GM21619 (cell line): ENCODE results near the gene F2RL3.
"Not testable (repeated sequence)": the region's sequence is repeated elsewhere in the genome, so short reads cannot be mapped to it uniquely, and the experiment has no call there.

Experiments used
- ATAC-seq: cut with Tn5 transposase; IDR thresholded peaks from one replicate; pipeline ENCODE4 v1.9.1; 2021; ENCODE audit not compliant: unreplicated experiment

Gene F2RL3

GRCh38 chr19:16874250-16874977 lies 14.4 kb upstream of the F2RL3 start:
- no peak for ATAC-seq

DNA sequence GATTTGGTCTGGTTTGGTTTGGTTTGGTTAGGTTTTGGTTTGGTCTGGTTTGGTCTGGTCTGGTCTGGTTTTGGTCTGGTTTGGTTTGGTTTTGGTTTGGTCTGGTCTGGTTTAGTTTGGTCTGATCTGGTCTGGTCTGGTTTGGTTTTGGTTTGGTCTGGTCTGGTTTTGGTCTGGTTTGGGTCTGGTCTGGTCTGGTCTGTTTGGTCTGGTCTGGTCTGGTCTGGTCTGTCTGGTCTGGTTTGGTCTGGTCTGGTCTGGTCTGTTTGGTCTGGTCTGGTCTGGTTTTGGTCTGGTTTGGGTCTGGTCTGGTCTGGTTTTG lies 13.9 kb upstream of the F2RL3 start:
- not testable (repeated sequence) for ATAC-seq

DNA sequence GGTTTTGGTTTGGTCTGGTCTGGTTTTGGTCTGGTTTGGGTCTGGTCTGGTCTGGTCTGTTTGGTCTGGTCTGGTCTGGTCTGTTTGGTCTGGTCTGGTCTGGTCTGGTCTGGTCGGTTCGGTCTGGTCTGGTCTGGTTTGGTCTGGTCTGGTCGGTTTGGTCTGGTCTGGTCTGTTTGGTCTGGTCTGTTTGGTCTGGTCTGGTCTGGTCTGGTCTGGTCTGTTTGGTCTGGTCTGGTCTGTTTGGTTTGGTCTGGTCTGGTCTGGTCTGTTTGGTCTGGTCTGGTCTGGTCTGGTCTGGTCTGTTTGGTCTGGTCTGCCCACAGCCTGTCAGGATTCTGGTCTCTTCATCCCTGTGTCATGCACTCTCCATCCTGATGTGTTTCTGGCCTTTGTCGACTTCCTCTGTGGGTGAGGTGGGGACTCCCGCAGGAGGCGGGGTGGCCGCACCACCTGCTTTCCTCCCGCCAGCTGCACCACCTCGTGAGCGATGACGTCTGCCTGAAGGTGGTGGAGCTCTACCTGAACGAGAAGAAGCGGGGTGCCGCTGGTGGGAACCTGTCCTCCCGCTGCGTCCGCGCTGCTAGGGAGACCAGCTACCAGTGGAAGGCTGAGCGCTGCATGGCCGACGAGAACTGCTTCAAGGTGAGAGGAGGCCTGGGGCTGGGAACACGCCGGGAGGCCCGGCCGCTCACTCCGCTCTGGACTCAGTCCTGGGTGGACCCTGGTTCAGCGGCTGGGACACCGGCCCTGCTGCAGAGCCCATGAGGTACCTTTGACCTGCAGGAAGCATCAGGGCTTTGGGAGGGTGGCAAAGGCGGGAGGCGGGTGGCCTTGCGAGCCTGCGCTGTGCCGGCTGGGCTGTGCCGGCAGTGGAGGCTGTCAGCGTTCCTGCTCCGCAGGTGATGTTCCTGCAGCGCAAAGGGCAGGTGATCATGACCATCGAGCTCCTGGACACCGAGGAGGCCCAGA lies 12.9 kb upstream of the F2RL3 start:
- no peak for ATAC-seq

- no peak for ATAC-seq
These were observed 11.9 kb upstream of the F2RL3 start for GRCh38 chr19:16876904-16877361.

DNA sequence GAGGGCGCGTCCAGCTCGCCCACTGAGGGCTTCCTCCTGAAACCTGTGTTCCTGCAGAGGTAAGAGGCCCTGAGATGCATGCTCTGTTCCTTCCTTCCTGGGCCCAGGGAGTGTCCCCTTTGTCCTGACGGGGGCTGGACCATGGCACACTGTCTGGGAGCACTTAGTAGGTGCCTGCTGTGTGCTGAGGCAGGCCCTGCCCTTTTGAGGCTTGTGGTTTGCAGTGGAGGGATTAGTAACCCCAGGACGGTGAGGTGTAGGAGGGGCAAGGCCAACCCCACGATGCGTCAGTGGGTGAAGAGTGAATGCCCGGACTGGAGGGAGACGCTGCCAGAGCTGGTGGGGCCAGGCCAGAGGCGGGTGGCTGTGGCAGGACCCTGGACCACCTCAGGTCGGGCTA lies 11.2 kb upstream of the F2RL3 start:
- ATAC-seq, result no peak

DNA sequence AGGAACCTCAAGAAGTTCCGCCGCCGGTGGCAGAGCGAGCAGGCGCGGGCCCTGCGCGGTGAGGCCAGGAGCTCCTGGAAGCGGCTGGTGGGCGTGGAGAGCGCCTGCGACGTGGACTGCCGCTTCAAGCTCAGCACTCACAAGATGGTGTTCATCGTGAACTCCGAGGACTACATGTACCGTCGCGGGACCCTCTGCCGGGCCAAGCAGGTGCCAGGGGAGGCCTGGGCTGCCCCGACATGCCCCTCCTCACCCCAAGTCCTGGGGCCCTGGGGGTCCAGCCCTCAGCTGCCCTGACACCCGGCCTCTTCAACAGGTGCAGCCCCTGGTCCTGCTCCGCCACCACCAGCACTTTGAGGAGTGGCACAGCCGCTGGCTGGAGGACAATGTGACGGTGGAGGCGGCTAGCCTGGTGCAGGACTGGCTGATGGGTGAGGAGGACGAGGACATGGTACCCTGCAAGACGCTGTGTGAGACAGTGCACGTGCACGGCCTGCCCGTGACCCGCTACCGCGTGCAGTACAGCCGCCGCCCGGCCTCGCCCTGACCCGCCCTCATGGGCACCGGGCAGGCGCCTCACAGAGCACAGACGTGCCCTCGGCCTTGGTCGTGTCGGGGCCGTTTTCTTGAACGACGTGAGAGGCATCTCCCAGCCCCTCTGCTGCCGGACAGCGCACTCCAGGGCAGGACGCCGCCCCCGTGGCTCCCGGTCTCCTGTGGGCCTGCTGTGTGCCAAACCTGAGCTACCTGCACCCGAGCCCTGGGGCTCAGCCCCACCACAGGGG lies 10.4 kb upstream of the F2RL3 start:
- ATAC-seq, result no peak

- ATAC-seq, result no peak
These were observed 7.8 kb upstream of the F2RL3 start for GRCh38 chr19:16880884-16881554.

DNA sequence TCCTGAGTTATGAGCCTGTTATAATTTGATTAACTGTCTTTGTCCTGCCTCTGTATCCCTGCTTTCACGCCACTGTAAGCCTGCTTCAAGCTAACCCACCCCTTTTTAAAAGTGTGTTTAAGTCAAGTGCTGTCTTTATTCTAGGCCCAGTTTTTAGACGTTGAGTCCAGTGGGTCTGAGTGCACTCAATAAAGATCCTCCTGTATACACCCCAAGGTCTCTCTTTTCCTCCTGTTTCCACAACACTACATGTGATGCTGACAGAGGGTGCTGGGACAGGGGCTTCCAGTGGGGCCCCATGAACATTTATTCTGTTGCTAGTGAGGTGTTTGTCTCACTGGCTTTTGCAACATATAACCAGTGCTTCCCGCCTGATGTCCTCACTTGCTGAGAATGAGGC lies 6.7 kb upstream of the F2RL3 start:
- no peak for ATAC-seq

- ATAC-seq, result no peak
These were observed 5.3 kb upstream of the F2RL3 start for GRCh38 chr19:16883522-16883921.

DNA sequence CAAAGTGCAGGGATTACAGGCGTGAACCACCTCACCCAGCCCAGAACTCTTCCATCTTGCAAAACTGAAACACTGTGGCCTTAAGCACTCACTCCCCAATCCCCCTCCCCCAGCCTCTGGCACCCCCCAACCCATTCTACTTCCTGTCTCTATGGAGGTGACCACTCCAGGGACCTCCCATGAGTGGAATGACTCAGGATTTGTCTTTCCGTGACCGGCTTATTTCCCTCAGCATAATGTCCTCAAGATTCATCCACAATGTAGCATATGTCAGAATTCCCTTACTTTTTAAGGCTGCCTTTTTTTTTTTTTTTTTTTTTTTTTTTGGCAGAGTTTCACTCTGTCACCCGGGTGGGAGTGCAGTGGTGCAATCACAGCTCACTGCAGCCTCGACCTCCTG lies 3.6 kb upstream of the F2RL3 start:
- no peak for ATAC-seq

- ATAC-seq, result no peak
These were observed 2.4 kb upstream of the F2RL3 start for GRCh38 chr19:16886305-16886880.

GRCh38 chr19:16887353-16888265 lies 1.2 kb upstream of the F2RL3 start:
- no peak for ATAC-seq

DNA sequence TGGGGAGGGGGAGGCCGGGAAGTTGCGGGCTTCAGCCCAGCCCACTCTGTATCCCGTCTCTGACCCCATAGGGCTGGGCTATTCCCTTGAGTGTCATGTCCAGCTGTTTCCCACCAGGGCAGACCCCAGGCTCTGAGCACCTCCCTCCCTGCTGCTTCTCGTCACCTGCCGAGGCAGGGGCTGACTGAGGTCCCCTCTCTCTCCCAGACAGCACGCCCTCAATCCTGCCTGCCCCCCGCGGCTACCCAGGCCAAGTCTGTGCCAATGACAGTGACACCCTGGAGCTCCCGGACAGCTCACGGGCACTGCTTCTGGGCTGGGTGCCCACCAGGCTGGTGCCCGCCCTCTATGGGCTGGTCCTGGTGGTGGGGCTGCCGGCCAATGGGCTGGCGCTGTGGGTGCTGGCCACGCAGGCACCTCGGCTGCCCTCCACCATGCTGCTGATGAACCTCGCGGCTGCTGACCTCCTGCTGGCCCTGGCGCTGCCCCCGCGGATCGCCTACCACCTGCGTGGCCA lies 625 bp downstream of the F2RL3 start:
- ATAC-seq, result no peak

DNA sequence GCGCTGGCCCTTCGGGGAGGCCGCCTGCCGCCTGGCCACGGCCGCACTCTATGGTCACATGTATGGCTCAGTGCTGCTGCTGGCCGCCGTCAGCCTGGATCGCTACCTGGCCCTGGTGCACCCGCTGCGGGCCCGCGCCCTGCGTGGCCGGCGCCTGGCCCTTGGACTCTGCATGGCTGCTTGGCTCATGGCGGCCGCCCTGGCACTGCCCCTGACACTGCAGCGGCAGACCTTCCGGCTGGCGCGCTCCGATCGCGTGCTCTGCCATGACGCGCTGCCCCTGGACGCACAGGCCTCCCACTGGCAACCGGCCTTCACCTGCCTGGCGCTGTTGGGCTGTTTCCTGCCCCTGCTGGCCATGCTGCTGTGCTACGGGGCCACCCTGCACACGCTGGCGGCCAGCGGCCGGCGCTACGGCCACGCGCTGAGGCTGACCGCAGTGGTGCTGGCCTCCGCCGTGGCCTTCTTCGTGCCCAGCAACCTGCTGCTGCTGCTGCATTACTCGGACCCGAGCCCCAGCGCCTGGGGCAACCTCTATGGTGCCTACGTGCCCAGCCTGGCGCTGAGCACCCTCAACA lies 1.2 kb downstream of the F2RL3 start:
- no peak for ATAC-seq

DNA sequence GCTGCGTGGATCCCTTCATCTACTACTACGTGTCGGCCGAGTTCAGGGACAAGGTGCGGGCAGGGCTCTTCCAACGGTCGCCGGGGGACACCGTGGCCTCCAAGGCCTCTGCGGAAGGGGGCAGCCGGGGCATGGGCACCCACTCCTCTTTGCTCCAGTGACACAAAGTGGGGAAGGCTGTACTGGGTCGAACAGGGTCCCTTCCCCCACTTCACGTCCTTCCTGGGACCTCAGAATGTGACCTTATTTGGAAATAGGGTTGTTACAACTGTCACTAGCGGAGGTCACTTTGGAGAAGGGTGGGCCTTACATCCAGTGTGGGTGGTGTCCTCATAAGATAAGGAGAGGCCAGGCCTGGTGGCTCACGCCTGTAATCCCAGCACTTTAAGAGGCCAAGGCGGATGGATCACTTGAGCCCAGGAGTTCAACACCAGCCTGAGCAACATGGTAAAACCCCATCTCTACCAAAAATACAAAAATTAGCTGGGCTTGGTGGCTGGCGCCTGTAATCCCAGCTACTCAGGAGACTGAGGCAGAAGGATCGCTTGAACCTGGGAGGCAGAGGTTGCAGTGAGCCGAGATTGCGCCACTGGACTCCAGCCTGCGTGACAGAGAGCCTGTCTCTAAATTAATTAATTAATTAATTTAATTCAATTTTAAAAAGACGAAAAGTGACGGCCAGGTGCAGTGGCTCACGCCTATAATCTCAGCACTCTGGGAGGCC lies 1.8 kb downstream of the F2RL3 start:
- no peak for ATAC-seq

GRCh38 chr19:16891696-16892382 lies 3.0 kb downstream of the F2RL3 start:
- ATAC-seq, result no peak

GRCh38 chr19:16892436-16892835 lies 3.6 kb downstream of the F2RL3 start:
- no peak for ATAC-seq
